HepG2 (cell line): Measurements from ENCODE around the gene SAP30. TPM values are rescaled to one million over a fixed set of nuclear protein-coding genes. Genes with fewer than 3 reads are reported as not detected.

Source experiments
- ELF3 ChIP-seq: IDR thresholded peaks from 2 replicates; pipeline ENCODE4 v1.6.1; 2016; ENCODE audit warnings: missing genetic modification reagents, missing compliant biosample characterization
- LCORL ChIP-seq, 2 experiments: fragments of 450-650 bp in 1 of 2; sonication (generic) in 1 of 2; formaldehyde crosslinking in 1 of 2; IDR thresholded peaks; 2 replicates each; pipeline versions ENCODE4 v1.5.0 to v1.6.1; 2017 to 2020; ENCODE audit warnings: antibody characterized with exemption in 1 of 2, missing genetic modification reagents in 1 of 2
- PAWR ChIP-seq: sonication (generic); formaldehyde crosslinking; IDR thresholded peaks from 2 replicates; pipeline ENCODE4 v1.4.0; 2020; ENCODE audit warnings: missing genetic modification reagents, mild to moderate bottlenecking, borderline replicate concordance
- TBX3 ChIP-seq: fragments of 450-650 bp; IDR thresholded peaks from 2 replicates; pipeline ENCODE4 v1.6.1; 2017; ENCODE audit warnings: antibody characterized with exemption, mild to moderate bottlenecking, inconsistent platforms, borderline replicate concordance
- USF2 ChIP-seq, 2 experiments: sonication (generic) in 1 of 2; formaldehyde crosslinking in 1 of 2; IDR thresholded peaks; 2 replicates each; pipeline versions ENCODE4 v1.5.1 to v1.6.1; 2011 to 2020; ENCODE audit warnings: borderline replicate concordance in 1 of 2, low read depth in 1 of 2, low read length in 1 of 2, mild to moderate bottlenecking in 1 of 2, missing genetic modification reagents in 1 of 2, moderate library complexity in 1 of 2
- XBP1 ChIP-seq: sonication (generic); formaldehyde crosslinking; IDR thresholded peaks from 2 replicates; pipeline ENCODE4 v1.5.0; 2020; ENCODE audit warnings: missing genetic modification reagents
- ZKSCAN1 ChIP-seq: fragments of 150-350 bp; IDR thresholded peaks from 2 replicates; pipeline ENCODE4 v1.6.1; 2014; ENCODE audit warnings: low read length
- ZNF333 ChIP-seq: sonication (generic); formaldehyde crosslinking; IDR thresholded peaks from 2 replicates; pipeline ENCODE4 v1.4.0; 2020; ENCODE audit warnings: mild to moderate bottlenecking, missing genetic modification reagents, borderline replicate concordance
- ZNF367 ChIP-seq: sonication (generic); formaldehyde crosslinking; IDR thresholded peaks from 2 replicates; pipeline ENCODE4 v1.4.0; 2020; ENCODE audit warnings: missing genetic modification reagents, borderline replicate concordance
- ZNF441 ChIP-seq: sonication (generic); formaldehyde crosslinking; IDR thresholded peaks from 2 replicates; pipeline ENCODE4 v1.7.0; 2021; ENCODE audit warnings: missing genetic modification reagents, borderline replicate concordance
- ZNF567 ChIP-seq: sonication (generic); formaldehyde crosslinking; IDR thresholded peaks from 2 replicates; pipeline ENCODE4 v1.8.1; 2023; ENCODE audit warnings: mild to moderate bottlenecking, missing genetic modification reagents, borderline replicate concordance
- ZNF672 ChIP-seq: sonication (generic); formaldehyde crosslinking; IDR thresholded peaks from 2 replicates; pipeline ENCODE4 v1.8.1; 2022; ENCODE audit warnings: missing genetic modification reagents
- ZNF773 ChIP-seq: sonication (generic); formaldehyde crosslinking; IDR thresholded peaks from 2 replicates; pipeline ENCODE4 v1.4.0; 2020; ENCODE audit warnings: missing genetic modification reagents, borderline replicate concordance
- polyA plus RNA-seq, 8 experiments: library from polyadenylated mRNA; depleted of rRNA in 3 of 8; stranded (reverse) in 7 of 8; unstranded in 1 of 8; fragments of >200 nt; fragmentation: Illumina TruSeq in 4 of 8; extraction: Trizol in 4 of 8; gene quantifications; 2 replicates each; pipeline versions ENCODE4 v1.2.1 to v1.2.3, GENCODE V29; 2011 to 2016; ENCODE audit warnings: low read depth in 4 of 8, missing spikeins in 1 of 8, mixed read lengths in 1 of 8; ENCODE audit not compliant: insufficient read depth in 1 of 8
- total RNA-seq, 5 experiments: library from RNA; depleted of rRNA; stranded (reverse); fragments of >200 nt; fragmentation: Illumina TruSeq; extraction: Trizol; gene quantifications; 2 replicates each; pipeline ENCODE4 v1.2.3, GENCODE V29; 2016; ENCODE audit warnings: low read depth in 1 of 5
- TF ChIP-seq, protein P1 (sequence below): IDR thresholded peaks from 2 replicates; pipeline ENCODE4 v1.6.1; 2016; ENCODE audit warnings: missing compliant biosample characterization, missing genetic modification reagents, borderline replicate concordance
- TF ChIP-seq, protein P2 (sequence below): fragments of 450-650 bp; IDR thresholded peaks from 2 replicates; pipeline ENCODE4 v1.6.1; 2016
- TF ChIP-seq, protein P3 (sequence below): sonication (generic); formaldehyde crosslinking; IDR thresholded peaks from 2 replicates; pipeline ENCODE4 v1.4.0; 2020; ENCODE audit warnings: mild to moderate bottlenecking, missing genetic modification reagents
- TF ChIP-seq, protein P4 (sequence below): sonication (generic); formaldehyde crosslinking; conservative IDR thresholded peaks from 2 replicates; pipeline ENCODE4 v1.8.0; 2022; ENCODE audit warnings: missing genetic modification reagents
- TF ChIP-seq, protein P5 (sequence below): sonication (generic); formaldehyde crosslinking; IDR thresholded peaks from 2 replicates; pipeline ENCODE4 v1.8.1; 2023; ENCODE audit warnings: mild to moderate bottlenecking, missing genetic modification reagents

SAP30 gene
- total and polyA plus RNA-seq, 2 of the 13 experiments (the other 11 are each of a cell fraction or from before 2014, with no cell fraction given): 14.2 to 25.1 TPM

DNA sequence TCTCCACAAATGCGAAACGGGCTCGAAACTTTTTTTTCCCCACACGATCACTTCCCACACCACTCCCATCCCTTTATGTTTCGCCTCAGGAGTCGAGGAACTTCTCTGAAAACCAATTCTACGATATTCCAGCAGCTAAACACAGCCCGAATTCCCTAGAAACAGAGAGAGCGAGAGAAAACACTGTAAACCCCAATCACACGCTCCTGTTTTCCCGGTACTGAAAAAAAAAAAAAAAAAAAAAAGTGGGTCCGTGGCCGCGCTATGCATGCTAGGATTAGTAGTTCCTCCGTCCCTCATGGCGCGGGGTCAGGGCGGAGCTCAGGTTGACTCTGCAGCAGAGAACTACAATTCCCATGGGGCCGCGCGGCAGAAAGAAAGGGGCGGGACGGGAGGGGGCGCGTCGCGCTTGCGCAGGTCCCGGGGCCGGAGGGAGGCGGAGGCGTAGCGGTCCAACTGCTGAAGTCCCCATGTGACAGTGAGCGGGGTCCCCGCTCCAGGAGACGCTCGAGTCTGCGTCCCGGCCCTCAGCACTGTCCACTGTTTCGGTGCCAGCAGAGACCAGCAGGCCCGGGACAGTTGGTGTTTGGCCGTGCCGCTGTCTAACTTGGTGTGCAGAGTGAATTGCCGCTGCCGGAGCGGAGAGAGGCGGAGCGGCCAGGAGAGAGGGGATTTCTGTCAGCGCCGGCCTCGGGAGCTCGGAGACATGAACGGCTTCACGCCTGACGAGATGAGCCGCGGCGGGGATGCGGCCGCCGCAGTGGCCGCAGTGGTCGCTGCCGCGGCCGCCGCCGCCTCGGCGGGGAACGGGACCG, at the start of gene SAP30 (continued):
- TF ChIP-seq, protein P1, sequence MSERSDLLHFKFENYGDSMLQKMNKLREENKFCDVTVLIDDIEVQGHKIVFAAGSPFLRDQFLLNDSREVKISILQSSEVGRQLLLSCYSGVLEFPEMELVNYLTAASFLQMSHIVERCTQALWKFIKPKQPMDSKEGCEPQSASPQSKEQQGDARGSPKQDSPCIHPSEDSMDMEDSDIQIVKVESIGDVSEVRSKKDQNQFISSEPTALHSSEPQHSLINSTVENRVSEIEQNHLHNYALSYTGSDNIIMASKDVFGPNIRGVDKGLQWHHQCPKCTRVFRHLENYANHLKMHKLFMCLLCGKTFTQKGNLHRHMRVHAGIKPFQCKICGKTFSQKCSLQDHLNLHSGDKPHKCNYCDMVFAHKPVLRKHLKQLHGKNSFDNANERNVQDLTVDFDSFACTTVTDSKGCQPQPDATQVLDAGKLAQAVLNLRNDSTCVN (CRISPR knock-in tag): peak; percentile 63; the same call in 1 of the 2 replicates
- TF ChIP-seq ZKSCAN1 (no peak), LCORL (IDR thresholded peaks at IDR 0.05) (no peak), LCORL (CRISPR knock-in tag; IDR thresholded peaks at IDR 0.05) (peak; percentile 56; the same call in 1 of the 2 replicates), ZNF333 (no peak), PAWR (CRISPR knock-in tag) (no peak), USF2 (IDR thresholded peaks at IDR 0.05; ENCODE audit: low read depth, low read length) (no peak), USF2 (CRISPR knock-in tag; IDR thresholded peaks at IDR 0.05; ENCODE audit: borderline replicate concordance) (peak; percentile 64; the same call in 1 of the 2 replicates), ZNF367 (no peak), XBP1 (CRISPR knock-in tag) (no peak), TBX3 (no peak), ZNF672 (no peak), ELF3 (CRISPR knock-in tag) (peak; percentile 57; the same call in 1 of the 2 replicates), ZNF567 (CRISPR knock-in tag) (no peak), ZNF441 (CRISPR knock-in tag) (peak; percentile 43; the same call in 1 of the 2 replicates), ZNF773 (CRISPR knock-in tag) (no peak)
- TF ChIP-seq, protein P2, sequence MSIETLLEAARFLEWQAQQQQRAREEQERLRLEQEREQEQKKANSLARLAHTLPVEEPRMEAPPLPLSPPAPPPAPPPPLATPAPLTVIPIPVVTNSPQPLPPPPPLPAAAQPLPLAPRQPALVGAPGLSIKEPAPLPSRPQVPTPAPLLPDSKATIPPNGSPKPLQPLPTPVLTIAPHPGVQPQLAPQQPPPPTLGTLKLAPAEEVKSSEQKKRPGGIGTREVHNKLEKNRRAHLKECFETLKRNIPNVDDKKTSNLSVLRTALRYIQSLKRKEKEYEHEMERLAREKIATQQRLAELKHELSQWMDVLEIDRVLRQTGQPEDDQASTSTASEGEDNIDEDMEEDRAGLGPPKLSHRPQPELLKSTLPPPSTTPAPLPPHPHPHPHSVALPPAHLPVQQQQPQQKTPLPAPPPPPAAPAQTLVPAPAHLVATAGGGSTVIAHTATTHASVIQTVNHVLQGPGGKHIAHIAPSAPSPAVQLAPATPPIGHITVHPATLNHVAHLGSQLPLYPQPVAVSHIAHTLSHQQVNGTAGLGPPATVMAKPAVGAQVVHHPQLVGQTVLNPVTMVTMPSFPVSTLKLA: peak; percentile 50
- TF ChIP-seq, protein P3, sequence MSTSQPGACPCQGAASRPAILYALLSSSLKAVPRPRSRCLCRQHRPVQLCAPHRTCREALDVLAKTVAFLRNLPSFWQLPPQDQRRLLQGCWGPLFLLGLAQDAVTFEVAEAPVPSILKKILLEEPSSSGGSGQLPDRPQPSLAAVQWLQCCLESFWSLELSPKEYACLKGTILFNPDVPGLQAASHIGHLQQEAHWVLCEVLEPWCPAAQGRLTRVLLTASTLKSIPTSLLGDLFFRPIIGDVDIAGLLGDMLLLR (CRISPR knock-in tag): peak; percentile 64; the same call in 1 of the 2 replicates
- TF ChIP-seq, protein P4, sequence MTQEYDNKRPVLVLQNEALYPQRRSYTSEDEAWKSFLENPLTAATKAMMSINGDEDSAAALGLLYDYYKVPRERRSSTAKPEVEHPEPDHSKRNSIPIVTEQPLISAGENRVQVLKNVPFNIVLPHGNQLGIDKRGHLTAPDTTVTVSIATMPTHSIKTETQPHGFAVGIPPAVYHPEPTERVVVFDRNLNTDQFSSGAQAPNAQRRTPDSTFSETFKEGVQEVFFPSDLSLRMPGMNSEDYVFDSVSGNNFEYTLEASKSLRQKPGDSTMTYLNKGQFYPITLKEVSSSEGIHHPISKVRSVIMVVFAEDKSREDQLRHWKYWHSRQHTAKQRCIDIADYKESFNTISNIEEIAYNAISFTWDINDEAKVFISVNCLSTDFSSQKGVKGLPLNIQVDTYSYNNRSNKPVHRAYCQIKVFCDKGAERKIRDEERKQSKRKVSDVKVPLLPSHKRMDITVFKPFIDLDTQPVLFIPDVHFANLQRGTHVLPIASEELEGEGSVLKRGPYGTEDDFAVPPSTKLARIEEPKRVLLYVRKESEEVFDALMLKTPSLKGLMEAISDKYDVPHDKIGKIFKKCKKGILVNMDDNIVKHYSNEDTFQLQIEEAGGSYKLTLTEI: no peak
- TF ChIP-seq, protein P5, sequence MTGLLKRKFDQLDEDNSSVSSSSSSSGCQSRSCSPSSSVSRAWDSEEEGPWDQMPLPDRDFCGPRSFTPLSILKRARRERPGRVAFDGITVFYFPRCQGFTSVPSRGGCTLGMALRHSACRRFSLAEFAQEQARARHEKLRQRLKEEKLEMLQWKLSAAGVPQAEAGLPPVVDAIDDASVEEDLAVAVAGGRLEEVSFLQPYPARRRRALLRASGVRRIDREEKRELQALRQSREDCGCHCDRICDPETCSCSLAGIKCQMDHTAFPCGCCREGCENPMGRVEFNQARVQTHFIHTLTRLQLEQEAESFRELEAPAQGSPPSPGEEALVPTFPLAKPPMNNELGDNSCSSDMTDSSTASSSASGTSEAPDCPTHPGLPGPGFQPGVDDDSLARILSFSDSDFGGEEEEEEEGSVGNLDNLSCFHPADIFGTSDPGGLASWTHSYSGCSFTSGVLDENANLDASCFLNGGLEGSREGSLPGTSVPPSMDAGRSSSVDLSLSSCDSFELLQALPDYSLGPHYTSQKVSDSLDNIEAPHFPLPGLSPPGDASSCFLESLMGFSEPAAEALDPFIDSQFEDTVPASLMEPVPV (CRISPR knock-in tag): 0 out of 2 replicates have a peak, but pooled peaks have one; percentile 55
